Upper lobe of left lung (tissue), 4 donors: Measurements from ENCODE around the gene ZSCAN30.

Experiments used
- POLR2A ChIP-seq, 4 donors: fragments of 450-650 bp; IDR thresholded peaks; one replicate each; pipeline ENCODE4 v1.5.1; 2016 to 2017; ENCODE audit warnings: antibody characterized with exemption in 4 of 4, mild to moderate bottlenecking in 2 of 4
- TF ChIP-seq, protein P1 (sequence below), 6 experiments: fragments of 450-650 bp in 4 of 6; fragments of 200-600 bp in 2 of 6; sonication (generic) in 2 of 6; IDR thresholded peaks; one replicate each; pipeline ENCODE4 v1.5.1; 2016 to 2019; ENCODE audit warnings: antibody characterized with exemption in 6 of 6

DNA sequence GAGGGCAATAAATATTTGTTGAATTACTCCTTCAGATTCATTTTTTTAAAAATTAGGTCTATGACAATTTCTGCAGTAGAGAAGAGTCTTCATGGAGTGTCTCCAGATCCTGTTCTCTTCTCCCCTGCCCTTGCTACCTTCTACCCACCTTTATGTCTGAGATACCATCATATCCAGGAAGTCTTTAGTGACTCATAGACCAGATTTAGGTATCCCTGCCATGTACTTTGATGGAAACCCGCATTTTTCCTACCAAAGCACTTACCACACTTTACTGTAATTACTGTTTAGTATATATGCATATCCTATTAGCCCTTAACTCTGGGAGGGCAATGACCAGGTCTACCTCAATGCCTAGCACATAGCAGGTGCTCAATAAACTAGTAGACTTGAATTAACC, 37.6 kb downstream of the ZSCAN30 start:
- TF ChIP-seq, protein P1, sequence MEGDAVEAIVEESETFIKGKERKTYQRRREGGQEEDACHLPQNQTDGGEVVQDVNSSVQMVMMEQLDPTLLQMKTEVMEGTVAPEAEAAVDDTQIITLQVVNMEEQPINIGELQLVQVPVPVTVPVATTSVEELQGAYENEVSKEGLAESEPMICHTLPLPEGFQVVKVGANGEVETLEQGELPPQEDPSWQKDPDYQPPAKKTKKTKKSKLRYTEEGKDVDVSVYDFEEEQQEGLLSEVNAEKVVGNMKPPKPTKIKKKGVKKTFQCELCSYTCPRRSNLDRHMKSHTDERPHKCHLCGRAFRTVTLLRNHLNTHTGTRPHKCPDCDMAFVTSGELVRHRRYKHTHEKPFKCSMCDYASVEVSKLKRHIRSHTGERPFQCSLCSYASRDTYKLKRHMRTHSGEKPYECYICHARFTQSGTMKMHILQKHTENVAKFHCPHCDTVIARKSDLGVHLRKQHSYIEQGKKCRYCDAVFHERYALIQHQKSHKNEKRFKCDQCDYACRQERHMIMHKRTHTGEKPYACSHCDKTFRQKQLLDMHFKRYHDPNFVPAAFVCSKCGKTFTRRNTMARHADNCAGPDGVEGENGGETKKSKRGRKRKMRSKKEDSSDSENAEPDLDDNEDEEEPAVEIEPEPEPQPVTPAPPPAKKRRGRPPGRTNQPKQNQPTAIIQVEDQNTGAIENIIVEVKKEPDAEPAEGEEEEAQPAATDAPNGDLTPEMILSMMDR (IDR thresholded peaks at IDR 0.05) = no peak
- no peak for TF ChIP-seq POLR2A (IDR thresholded peaks at IDR 0.05)
